ENCODE results near the gene HOXC11.

Gene HOXC11

GRCh38 chr12:53991077-53991460, 18.1 kb downstream of the HOXC11 start:
- H3K4me3 ChIP-seq (replicated peaks; ENCODE audit: insufficient read depth, low read length) = no peak overlapping the region
- DNase-seq (ENCODE audit: low read depth in 1 of 2, low spot score in 1 of 2) = no peak
- peaks cover 75% of the 10 kb centered on the region for H3K27me3 ChIP-seq (ENCODE audit: insufficient read depth, poor library complexity, severe bottlenecking)
- TF ChIP-seq REST (IDR thresholded peaks at IDR 0.05; ENCODE audit: insufficient replicate concordance, low read depth) = no peak
- TF ChIP-seq SPI1 (IDR thresholded peaks at IDR 0.05; ENCODE audit: borderline replicate concordance, low read depth) = no peak
- TF ChIP-seq CTCF (IDR thresholded peaks at IDR 0.05; ENCODE audit: insufficient read depth, low read length) = no peak
- no peak for TF ChIP-seq POLR2AphosphoS5 (IDR thresholded peaks at IDR 0.05; ENCODE audit: low read depth)
- no peak for TF ChIP-seq GABPA (IDR thresholded peaks at IDR 0.05; ENCODE audit: low read depth)
- H3K27ac ChIP-seq (replicated peaks) = no peak overlapping the region

- Histone ChIP-seq H3K4me3 (replicated peaks; ENCODE audit: insufficient read depth, low read length) (no peak overlapping the region), H3K27ac (replicated peaks) (no peak overlapping the region), H3K27me3 (ENCODE audit: insufficient read depth, poor library complexity, severe bottlenecking) (peaks cover 89% of the 10 kb centered on the region)
- no peak for DNase-seq (ENCODE audit: low read depth in 1 of 2, low spot score in 1 of 2)
- TF ChIP-seq GABPA (IDR thresholded peaks at IDR 0.05; ENCODE audit: low read depth) (no peak), POLR2AphosphoS5 (IDR thresholded peaks at IDR 0.05; ENCODE audit: low read depth) (no peak), CTCF (IDR thresholded peaks at IDR 0.05; ENCODE audit: insufficient read depth, low read length) (no peak), REST (IDR thresholded peaks at IDR 0.05; ENCODE audit: insufficient replicate concordance, low read depth) (no peak), SPI1 (IDR thresholded peaks at IDR 0.05; ENCODE audit: borderline replicate concordance, low read depth) (no peak)
Observed at GRCh38 chr12:53992377-53992889, 19.5 kb downstream of the HOXC11 start.

GRCh38 chr12:53993162-53994008, 20.5 kb downstream of the HOXC11 start:
- DNase-seq (ENCODE audit: low read depth in 1 of 2, low spot score in 1 of 2) = no peak
- H3K4me3 ChIP-seq (replicated peaks; ENCODE audit: insufficient read depth, low read length) = no peak overlapping the region

More at GRCh38 chr12:53993162-53994008, 20.5 kb downstream of the HOXC11 start:
- Histone ChIP-seq H3K27me3 (ENCODE audit: insufficient read depth, poor library complexity, severe bottlenecking) (peaks cover 92% of the 10 kb centered on the region), H3K27ac (replicated peaks) (no peak overlapping the region)
- TF ChIP-seq CTCF (IDR thresholded peaks at IDR 0.05; ENCODE audit: insufficient read depth, low read length) (no peak), GABPA (IDR thresholded peaks at IDR 0.05; ENCODE audit: low read depth) (no peak), POLR2AphosphoS5 (IDR thresholded peaks at IDR 0.05; ENCODE audit: low read depth) (no peak), SPI1 (IDR thresholded peaks at IDR 0.05; ENCODE audit: borderline replicate concordance, low read depth) (no peak), REST (IDR thresholded peaks at IDR 0.05; ENCODE audit: insufficient replicate concordance, low read depth) (no peak)
